ENCODE results near the gene ETV3. TPM values are rescaled to one million over a fixed set of nuclear protein-coding genes. Genes with fewer than 3 reads are reported as not detected.

Gene ETV3
- total RNA-seq, 1 experiment from 2014 or later = 21.2 TPM

DNA sequence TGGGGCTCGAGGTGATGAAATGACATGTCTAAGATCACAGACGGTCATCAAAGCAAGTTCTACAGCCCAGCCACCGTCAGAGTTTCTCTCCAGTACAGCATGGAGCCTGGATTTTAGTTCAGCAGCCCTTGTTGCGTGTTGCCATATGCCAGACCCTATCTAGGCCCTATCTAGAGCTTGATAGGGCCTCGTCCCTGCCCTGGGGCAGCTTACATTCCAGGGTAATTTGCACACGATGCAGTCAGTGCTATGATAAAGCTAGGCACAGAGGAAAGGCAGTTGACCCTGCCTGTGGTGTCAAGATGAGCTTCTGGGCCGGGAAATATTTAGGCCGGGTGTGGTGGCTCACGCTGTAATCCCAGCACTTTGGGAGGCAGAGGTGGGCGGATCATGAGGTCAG, 57.5 kb downstream of the ETV3 start:
- DNase-seq (ENCODE audit: low read depth, low spot score) (no peak), ATAC-seq (no peak)
- Histone ChIP-seq H3K9me3 (ENCODE audit: control insufficient read depth in 1 of 2, insufficient read depth in 1 of 2, low read depth in 1 of 2, low read length in 2 of 2) (no peaks in the 10 kb centered on the region), H3K4me2 (ENCODE audit: low read length) (no peak overlapping the region), H3K36me3 (ENCODE audit: control insufficient read depth in 1 of 2, insufficient read depth in 2 of 2, low read length in 2 of 2) (no peaks in the 10 kb centered on the region), H4K20me1 (ENCODE audit: insufficient read depth) (no peaks in the 10 kb centered on the region), H3K9me2 (ENCODE audit: insufficient read depth) (no peaks in the 10 kb centered on the region), H2AFZ (ENCODE audit: low read depth, low read length, poor library complexity, severe bottlenecking) (no peak overlapping the region), H3K27me3 (ENCODE audit: insufficient read depth, low read length) (no peaks in the 10 kb centered on the region), H3K4me3 (replicated peaks in 1 of 2; ENCODE audit: low read depth in 1 of 2, low read length in 2 of 2) (no peak overlapping the region), H3K4me1 (ENCODE audit: control insufficient read depth in 1 of 2, insufficient read depth in 2 of 2, low read length in 2 of 2) (no peaks in the 10 kb centered on the region), H3K79me2 (ENCODE audit: insufficient read depth, low read length) (no peaks in the 10 kb centered on the region), H3K27ac (ENCODE audit: low read depth, low read length) (no peak overlapping the region), H3K9ac (ENCODE audit: low read length) (no peak overlapping the region)
- intact Hi-C loops (cut with micrococcal nuclease) = loop anchor here (10.0 kb wide), 1 partner anchor 404 kb away; no protein-coding TSS in a partner anchor
- ChIA-PET CTCF (interaction anchor here (2.1 kb wide), 1 partner anchor 10 kb away, joined by 18 read pairs; no protein-coding TSS in a partner anchor), POLR2A (no interaction called here), RAD21 (ENCODE audit: low non-redundant PET in 1 of 2, low total read pairs in 2 of 2, uncharacterized antibody in 2 of 2, unreplicated experiment in 2 of 2) (no interaction called here)
- no TSS peak for BruUV-seq (replicated peaks)
- TF ChIP-seq SP1 (IDR thresholded peaks at IDR 0.05; ENCODE audit: low read depth) = no peak
- no peak for TF ChIP-seq TCF7L2 (IDR thresholded peaks at IDR 0.05; ENCODE audit: borderline replicate concordance, extremely low read depth, insufficient read depth, insufficient read length)
- TF ChIP-seq CEBPB (IDR thresholded peaks at IDR 0.05; ENCODE audit: low read depth) = no peak
- TF ChIP-seq YY1 (IDR thresholded peaks at IDR 0.05; ENCODE audit: extremely low read depth, insufficient replicate concordance, low read depth, low read length) = no peak

DNA sequence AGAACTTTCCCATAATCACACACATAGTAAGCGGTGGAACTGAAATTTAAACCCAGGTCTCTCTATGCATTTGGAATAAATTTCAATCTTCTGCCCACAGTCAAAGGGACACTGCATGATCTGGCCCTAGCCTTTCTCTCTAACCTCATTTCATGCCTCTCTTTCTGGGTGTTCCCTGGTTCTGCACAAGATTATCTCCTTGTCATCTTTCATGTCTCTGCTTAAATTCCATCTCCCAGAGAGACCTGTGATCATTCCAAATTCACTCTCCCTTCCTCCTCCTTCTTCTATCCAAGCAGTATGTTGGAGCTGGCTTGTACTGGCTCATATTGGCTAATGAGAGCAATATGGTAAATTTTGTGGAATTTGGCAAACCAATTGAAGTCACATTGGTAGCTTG, 60.8 kb downstream of the ETV3 start:
- Histone ChIP-seq H2AFZ (ENCODE audit: low read depth, low read length, poor library complexity, severe bottlenecking) (no peak overlapping the region), H3K79me2 (ENCODE audit: insufficient read depth, low read length) (no peaks in the 10 kb centered on the region), H3K9me3 (ENCODE audit: control insufficient read depth in 1 of 2, insufficient read depth in 1 of 2, low read depth in 1 of 2, low read length in 2 of 2) (no peaks in the 10 kb centered on the region), H3K27me3 (ENCODE audit: insufficient read depth, low read length) (no peaks in the 10 kb centered on the region), H3K9me2 (ENCODE audit: insufficient read depth) (no peaks in the 10 kb centered on the region), H3K4me1 (ENCODE audit: control insufficient read depth in 1 of 2, insufficient read depth in 2 of 2, low read length in 2 of 2) (peaks cover 0 to 9% of the 10 kb centered on the region in 2 experiments; a peak in 1 of 4 replicates), H3K27ac (ENCODE audit: low read depth, low read length) (no peak overlapping the region), H3K4me2 (ENCODE audit: low read length) (no peak overlapping the region), H3K9ac (ENCODE audit: low read length) (no peak overlapping the region), H3K4me3 (replicated peaks in 1 of 2; ENCODE audit: low read depth in 1 of 2, low read length in 2 of 2) (no peak overlapping the region), H4K20me1 (ENCODE audit: insufficient read depth) (no peaks in the 10 kb centered on the region), H3K36me3 (ENCODE audit: control insufficient read depth in 1 of 2, insufficient read depth in 2 of 2, low read length in 2 of 2) (no peaks in the 10 kb centered on the region)
- ChIA-PET POLR2A (no interaction called here), RAD21 (ENCODE audit: low non-redundant PET in 1 of 2, low total read pairs in 2 of 2, uncharacterized antibody in 2 of 2, unreplicated experiment in 2 of 2) (no interaction called here), CTCF (no interaction called here)
- intact Hi-C loops (cut with micrococcal nuclease) = no loop called here
- DNase-seq (ENCODE audit: low read depth, low spot score) = no peak
- no TSS peak for BruUV-seq (replicated peaks)
- ATAC-seq = no peak
- TF ChIP-seq YY1 (IDR thresholded peaks at IDR 0.05; ENCODE audit: extremely low read depth, insufficient replicate concordance, low read depth, low read length) (no peak), SRF (IDR thresholded peaks at IDR 0.05; ENCODE audit: low read depth) (no peak), POLR2A (IDR thresholded peaks at IDR 0.05; ENCODE audit: borderline replicate concordance, extremely low read depth, insufficient read depth, insufficient read length) (no peak), JUND (IDR thresholded peaks at IDR 0.05) (no peak), ELF1 (IDR thresholded peaks at IDR 0.05; ENCODE audit: borderline replicate concordance, low read depth) (no peak), EGR1 (IDR thresholded peaks at IDR 0.05; ENCODE audit: low read depth) (no peak), CEBPB (IDR thresholded peaks at IDR 0.05; ENCODE audit: low read depth) (no peak), SIN3A (IDR thresholded peaks at IDR 0.05; ENCODE audit: low read depth) (no peak), TCF7L2 (IDR thresholded peaks at IDR 0.05; ENCODE audit: borderline replicate concordance, extremely low read depth, insufficient read depth, insufficient read length) (no peak), ZFX (IDR thresholded peaks at IDR 0.05) (no peak), RAD21 (IDR thresholded peaks at IDR 0.05; ENCODE audit: low read depth) (no peak), FOSL1 (IDR thresholded peaks at IDR 0.05; ENCODE audit: low read depth) (no peak)
- TF ChIP-seq, protein P1, sequence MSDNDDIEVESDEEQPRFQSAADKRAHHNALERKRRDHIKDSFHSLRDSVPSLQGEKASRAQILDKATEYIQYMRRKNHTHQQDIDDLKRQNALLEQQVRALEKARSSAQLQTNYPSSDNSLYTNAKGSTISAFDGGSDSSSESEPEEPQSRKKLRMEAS (IDR thresholded peaks at IDR 0.05) = no peak
- TF ChIP-seq, protein P2, sequence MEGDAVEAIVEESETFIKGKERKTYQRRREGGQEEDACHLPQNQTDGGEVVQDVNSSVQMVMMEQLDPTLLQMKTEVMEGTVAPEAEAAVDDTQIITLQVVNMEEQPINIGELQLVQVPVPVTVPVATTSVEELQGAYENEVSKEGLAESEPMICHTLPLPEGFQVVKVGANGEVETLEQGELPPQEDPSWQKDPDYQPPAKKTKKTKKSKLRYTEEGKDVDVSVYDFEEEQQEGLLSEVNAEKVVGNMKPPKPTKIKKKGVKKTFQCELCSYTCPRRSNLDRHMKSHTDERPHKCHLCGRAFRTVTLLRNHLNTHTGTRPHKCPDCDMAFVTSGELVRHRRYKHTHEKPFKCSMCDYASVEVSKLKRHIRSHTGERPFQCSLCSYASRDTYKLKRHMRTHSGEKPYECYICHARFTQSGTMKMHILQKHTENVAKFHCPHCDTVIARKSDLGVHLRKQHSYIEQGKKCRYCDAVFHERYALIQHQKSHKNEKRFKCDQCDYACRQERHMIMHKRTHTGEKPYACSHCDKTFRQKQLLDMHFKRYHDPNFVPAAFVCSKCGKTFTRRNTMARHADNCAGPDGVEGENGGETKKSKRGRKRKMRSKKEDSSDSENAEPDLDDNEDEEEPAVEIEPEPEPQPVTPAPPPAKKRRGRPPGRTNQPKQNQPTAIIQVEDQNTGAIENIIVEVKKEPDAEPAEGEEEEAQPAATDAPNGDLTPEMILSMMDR (IDR thresholded peaks at IDR 0.05 in 2 of 3, conservative IDR thresholded peaks at IDR 0.05 in 1 of 3; ENCODE audit: borderline replicate concordance in 1 of 3, insufficient read depth in 1 of 3, low read depth in 2 of 3, low read length in 2 of 3) = no peak
- TF ChIP-seq, protein P3, sequence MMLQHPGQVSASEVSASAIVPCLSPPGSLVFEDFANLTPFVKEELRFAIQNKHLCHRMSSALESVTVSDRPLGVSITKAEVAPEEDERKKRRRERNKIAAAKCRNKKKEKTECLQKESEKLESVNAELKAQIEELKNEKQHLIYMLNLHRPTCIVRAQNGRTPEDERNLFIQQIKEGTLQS (IDR thresholded peaks at IDR 0.05) = no peak
- TF ChIP-seq, protein P4, sequence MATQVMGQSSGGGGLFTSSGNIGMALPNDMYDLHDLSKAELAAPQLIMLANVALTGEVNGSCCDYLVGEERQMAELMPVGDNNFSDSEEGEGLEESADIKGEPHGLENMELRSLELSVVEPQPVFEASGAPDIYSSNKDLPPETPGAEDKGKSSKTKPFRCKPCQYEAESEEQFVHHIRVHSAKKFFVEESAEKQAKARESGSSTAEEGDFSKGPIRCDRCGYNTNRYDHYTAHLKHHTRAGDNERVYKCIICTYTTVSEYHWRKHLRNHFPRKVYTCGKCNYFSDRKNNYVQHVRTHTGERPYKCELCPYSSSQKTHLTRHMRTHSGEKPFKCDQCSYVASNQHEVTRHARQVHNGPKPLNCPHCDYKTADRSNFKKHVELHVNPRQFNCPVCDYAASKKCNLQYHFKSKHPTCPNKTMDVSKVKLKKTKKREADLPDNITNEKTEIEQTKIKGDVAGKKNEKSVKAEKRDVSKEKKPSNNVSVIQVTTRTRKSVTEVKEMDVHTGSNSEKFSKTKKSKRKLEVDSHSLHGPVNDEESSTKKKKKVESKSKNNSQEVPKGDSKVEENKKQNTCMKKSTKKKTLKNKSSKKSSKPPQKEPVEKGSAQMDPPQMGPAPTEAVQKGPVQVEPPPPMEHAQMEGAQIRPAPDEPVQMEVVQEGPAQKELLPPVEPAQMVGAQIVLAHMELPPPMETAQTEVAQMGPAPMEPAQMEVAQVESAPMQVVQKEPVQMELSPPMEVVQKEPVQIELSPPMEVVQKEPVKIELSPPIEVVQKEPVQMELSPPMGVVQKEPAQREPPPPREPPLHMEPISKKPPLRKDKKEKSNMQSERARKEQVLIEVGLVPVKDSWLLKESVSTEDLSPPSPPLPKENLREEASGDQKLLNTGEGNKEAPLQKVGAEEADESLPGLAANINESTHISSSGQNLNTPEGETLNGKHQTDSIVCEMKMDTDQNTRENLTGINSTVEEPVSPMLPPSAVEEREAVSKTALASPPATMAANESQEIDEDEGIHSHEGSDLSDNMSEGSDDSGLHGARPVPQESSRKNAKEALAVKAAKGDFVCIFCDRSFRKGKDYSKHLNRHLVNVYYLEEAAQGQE (IDR thresholded peaks at IDR 0.05; ENCODE audit: low read depth) = no peak
